Measurements from ENCODE around the gene PCP4.

The PCP4 gene

GRCh38 chr21:39867198-39867650, at the start of gene PCP4:
Gene PCP4 (plus strand): TSS chr21:39867438. CDS start chr21:39867502, 64 bp downstream.
- DNase-seq: peak; percentile 29

DNA sequence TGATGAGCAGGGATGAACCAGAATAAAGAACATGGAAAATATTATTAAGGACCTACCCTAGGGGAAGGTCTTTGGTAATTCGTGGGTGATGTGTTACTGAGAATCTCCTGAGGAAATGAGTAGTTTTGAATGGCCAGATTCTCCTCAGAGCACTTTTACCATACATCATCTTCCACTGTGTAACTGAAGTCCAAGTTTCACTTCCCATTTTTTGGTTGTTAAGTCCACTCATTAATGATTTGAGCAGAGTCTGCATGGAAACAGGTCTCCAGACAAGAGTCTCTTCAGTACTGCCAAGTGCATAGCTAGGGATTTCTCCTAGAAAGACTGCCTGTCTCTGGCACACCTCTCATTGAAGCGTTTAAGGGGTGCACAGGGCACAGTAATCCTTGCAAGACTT, 48.7 kb upstream of the PCP4 start:
- no peak for DNase-seq

DNA sequence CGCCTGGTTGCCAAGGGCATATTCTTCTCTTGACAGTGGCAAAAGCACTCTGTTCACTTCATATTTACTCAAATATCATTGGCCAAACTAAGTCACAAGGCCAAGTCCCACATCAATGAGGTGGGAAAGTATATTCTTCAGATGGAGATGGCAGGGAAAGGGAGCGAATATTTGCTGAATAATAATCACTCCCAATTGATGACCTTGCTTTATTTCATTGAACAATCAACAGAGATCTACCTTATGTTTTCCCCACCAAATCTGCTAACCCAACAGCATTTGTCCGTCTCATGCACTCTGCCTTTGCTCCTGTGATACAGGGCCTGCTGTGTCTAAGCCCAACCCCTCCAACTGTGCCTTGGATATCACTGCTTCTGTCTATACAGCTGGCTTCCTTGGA, 45.2 kb upstream of the PCP4 start:
- DNase-seq: no peak

DNA sequence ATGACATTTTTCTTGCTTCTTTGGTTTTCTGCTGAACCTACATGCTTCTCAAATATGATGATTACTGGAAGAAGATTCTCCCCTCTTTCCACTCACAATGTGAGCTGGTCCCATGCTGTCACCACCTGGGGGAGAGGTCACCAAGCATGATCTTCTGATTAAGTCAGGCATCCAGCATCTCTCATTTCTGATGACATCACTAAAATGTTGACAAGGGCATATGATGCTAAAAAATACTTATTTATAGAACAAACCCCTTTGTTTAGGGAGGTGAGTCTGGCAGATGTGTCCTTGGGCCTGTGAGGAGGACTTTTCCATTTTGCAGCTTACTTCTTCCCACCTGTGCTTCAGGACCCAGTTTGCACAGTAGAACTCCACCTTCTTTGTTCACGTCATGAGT, 42.0 kb upstream of the PCP4 start:
- DNase-seq: no peak

GRCh38 chr21:39834543-39834942, 32.7 kb upstream of the PCP4 start:
- DNase-seq: no peak

DNA sequence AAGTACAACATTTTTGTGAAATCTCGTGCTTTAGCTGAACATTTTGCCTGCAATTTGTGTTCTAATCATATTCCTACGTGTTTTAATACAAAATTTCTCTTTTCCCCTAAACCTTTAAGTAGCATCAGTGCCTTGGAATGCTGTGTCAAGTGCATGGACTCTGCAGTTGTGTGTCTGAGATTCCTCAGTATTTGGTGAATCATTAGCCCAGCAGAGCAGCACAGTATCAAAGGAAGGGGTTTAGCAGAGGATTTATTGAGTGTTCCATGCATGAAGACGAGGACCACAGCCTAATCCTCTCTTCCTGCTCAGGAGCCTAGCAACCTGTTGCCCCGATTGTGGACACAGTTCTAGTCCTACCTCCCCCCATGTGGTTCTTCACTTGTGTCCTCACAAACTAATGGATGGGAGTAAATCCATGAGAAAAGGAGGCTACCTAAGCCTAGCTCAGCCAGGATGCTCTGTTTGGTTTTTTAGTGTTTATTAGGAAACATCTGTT, 29.3 kb upstream of the PCP4 start:
- DNase-seq: no peak

DNA sequence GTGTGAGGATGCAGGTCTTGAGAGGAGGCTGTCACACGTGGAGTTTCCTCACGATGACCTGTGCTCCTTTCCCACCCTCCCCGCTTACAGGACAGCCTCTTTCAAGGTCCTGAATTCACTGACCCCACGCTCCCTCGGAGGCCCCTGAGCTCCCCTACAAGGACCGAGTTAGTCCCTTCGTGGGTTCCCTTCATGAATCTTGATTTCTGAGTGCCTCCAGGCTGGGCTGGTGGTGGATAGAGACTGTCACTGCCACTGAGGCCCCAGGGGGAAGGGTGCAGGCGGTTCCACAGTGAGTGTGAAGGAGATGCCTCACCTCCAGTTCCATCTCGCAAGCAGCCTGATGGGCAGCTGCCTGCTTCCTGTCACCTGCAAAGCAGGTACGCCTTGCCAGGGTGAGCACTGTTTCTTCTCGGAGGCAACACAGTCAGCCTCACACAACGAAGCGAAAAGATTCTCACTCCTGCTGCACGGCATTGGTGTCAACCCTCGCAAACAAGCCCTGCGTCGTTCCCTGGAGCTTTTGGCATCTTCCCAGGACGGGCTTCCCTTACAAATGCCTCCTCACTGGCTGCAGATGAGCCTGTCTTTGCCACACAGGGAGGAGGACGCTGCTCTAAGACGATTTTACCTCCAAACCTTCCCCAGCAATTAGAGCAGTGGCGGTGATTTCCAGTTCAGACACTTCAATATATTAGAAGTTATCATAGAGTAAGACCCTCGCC, 26.7 kb upstream of the PCP4 start:
- DNase-seq: no peak

- DNase-seq: no peak
These were observed 24.3 kb upstream of the PCP4 start for GRCh38 chr21:39842741-39843459.

DNA sequence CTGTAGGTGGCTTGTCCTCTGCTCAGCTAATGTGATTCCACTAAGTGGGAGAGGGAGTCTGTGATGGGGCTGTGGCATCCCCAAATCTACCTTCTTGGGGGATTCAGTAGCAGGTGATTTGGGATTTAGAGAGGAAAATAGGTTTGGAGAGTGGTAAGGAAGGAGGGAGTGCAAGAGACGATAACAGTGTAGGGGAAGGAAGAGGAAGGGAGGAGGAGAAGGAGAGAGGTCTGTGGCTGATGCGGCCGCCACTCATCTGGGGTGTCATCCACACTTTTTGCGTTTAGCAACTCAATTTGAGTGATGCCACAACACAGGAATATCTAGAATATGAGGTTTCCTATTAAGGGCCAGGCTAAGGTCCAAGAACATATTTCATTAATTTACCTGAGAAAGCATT, 23.8 kb upstream of the PCP4 start:
- DNase-seq: no peak

DNA sequence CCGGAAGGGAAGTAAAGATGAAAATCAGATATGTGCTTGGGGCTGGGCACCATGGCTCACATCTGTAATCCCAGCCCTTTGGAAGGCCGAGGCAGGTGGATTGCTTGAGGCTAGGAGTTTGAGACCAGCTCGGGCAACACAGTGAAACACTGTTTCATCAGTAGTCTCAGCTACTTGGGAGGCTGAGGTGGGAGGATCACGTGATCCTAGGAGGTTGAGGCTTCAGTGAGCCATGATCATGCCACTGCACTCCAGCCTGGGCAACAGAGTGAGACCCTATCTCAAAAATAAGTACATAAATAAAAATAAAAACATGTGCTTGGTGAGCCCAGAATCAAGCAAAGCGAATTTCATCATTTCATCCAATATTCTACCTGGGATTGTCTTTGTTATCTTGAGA, 23.3 kb upstream of the PCP4 start:
- no peak for DNase-seq

- DNase-seq: no peak
These were observed 21.6 kb upstream of the PCP4 start for GRCh38 chr21:39845571-39846130.

- no peak for DNase-seq
These were observed 19.4 kb upstream of the PCP4 start for GRCh38 chr21:39847877-39848276.

GRCh38 chr21:39849014-39849655, 18.1 kb upstream of the PCP4 start:
- no peak for DNase-seq

- DNase-seq: no peak
These were observed 16.9 kb upstream of the PCP4 start for GRCh38 chr21:39850333-39850732.

GRCh38 chr21:39851002-39851618, 16.1 kb upstream of the PCP4 start:
- no peak for DNase-seq

GRCh38 chr21:39852021-39852721, 15.1 kb upstream of the PCP4 start:
- no peak for DNase-seq

GRCh38 chr21:39852726-39853500, 14.3 kb upstream of the PCP4 start:
- no peak for DNase-seq

GRCh38 chr21:39854572-39854971, 12.7 kb upstream of the PCP4 start:
- no peak for DNase-seq

- no peak for DNase-seq
These were observed 11.6 kb upstream of the PCP4 start for GRCh38 chr21:39855595-39855994.

DNA sequence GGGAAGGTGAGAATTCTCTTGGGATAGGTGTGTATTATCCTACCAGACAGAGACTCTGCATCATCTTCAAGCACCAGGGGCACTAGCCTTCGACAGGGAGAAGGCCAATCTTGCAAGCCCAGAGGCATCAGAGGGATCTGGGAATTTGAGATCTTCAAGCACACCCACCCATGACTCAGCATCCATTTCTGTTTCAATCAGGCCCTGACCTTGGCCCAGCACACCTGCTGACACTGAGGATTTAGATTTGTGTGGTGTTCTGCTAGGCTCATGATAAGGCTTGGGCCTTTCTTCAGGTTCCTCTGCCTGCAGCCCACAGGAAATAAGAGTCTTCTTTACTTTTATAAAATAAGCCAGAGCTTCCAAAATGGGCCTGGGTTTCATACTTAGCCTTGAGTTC, 6.6 kb upstream of the PCP4 start:
- no peak for DNase-seq

DNA sequence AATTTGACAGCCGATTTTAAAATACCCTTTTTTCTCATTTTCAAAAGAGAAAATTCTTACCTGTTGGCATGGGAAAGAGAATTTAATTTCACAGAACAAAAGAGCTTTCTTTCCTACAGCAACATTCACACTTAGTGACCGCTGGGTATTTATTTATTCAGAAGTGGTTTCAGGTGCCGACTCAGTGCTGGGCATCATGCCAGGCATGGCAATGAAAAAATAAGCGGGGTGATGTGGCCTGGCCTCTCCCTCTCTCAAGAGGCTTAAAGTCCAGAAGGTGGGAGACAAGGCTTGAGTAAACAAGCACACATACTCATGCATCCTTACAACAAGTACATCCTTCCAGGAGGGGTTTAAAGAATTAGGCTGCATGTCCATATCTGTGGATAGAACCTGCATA, 4.1 kb upstream of the PCP4 start:
- no peak for DNase-seq

DNA sequence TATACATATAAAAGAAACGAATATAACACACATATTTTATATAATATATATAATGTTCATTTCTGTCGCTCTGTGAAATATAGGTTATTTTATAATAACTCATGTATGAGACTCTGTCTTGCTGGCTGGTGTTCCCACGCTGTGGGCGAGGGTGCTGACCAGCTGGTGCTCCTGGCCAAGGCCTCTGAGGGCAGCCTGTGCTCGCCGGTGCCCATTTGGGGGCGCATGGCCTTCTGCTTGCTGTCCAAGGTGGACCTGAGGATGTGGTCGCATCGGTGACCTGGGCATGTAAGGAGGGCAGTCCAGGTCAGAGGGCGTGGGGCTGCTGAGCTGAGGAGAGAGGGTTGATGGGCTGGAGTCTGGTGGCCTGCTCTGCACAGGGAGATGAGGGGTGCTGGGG, 1.1 kb upstream of the PCP4 start:
- DNase-seq: no peak

Data from stimulated activated CD4-positive, alpha-beta T cell treated with anti-CD3 and anti-CD28 coated beads, Interleukin-4, amount 100 ng/mL, for 1 hour (primary cell).